ENCODE measurements around the gene SOX13. TPM values are rescaled to one million over a fixed set of nuclear protein-coding genes. Genes with fewer than 3 reads are reported as not detected.
A peak's percentile ranks its signal among the peaks of the same experiment; 100 is the strongest.

SOX13 gene
- total RNA-seq, 1 donor from 2014 or later = 41.0 TPM

DNA sequence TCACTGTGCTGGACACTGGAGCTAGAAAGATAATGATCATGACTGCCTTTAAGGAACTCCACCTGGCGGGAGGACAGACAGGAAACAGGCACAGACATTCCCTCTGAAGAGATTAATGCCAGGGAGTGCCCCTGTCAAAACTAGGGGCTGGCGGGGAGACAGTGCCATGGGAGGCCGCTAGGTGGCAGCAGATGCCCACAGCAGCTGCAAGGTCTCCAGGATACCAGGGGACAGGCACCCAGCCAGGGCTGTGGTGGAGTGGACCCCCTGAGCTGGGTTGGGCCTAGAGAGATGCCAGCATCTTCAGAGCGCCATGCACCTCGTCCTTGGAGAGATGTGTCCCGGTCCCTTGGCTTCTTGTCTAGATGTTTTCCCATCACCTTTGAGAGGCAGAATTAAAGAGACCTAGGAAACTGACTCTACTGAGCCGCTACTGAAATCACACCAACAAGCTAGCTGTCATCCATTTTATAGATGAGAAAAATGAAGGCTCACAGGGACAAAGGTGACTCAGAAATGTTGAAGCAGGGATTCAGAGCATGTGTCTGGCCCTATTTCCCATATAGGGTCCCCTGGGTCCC is 89.7 kb downstream of the SOX13 start:
- TF ChIP-seq POLR2AphosphoS5 (IDR thresholded peaks at IDR 0.05; ENCODE audit: insufficient read depth in 1 of 2, low read depth in 1 of 2) (peak; percentile 43 to 70), POLR2A (IDR thresholded peaks at IDR 0.05) (no peak)
- TF ChIP-seq, protein P1, sequence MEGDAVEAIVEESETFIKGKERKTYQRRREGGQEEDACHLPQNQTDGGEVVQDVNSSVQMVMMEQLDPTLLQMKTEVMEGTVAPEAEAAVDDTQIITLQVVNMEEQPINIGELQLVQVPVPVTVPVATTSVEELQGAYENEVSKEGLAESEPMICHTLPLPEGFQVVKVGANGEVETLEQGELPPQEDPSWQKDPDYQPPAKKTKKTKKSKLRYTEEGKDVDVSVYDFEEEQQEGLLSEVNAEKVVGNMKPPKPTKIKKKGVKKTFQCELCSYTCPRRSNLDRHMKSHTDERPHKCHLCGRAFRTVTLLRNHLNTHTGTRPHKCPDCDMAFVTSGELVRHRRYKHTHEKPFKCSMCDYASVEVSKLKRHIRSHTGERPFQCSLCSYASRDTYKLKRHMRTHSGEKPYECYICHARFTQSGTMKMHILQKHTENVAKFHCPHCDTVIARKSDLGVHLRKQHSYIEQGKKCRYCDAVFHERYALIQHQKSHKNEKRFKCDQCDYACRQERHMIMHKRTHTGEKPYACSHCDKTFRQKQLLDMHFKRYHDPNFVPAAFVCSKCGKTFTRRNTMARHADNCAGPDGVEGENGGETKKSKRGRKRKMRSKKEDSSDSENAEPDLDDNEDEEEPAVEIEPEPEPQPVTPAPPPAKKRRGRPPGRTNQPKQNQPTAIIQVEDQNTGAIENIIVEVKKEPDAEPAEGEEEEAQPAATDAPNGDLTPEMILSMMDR (IDR thresholded peaks at IDR 0.05) = peak; percentile 94 to 99 (median 97)
- Histone ChIP-seq H3K36me3 (no peaks in the 10 kb centered on the region), H3K4me1 (no peaks in the 10 kb centered on the region), H3K9me3 (no peaks in the 10 kb centered on the region), H3K27me3 (no peaks in the 10 kb centered on the region), H3K4me3 (no peak overlapping the region), H3K27ac (no peak overlapping the region)
- DNase-seq (ENCODE audit: extremely low spot score in 2 of 2) = no peak
- intact Hi-C loops (cut with DNase I) = loop anchor here (5.0 to 10.0 kb wide), 3 partner anchors 50 to 332 kb away; partner anchors contain the start of genes GOLT1A and PIK3C2B

DNA sequence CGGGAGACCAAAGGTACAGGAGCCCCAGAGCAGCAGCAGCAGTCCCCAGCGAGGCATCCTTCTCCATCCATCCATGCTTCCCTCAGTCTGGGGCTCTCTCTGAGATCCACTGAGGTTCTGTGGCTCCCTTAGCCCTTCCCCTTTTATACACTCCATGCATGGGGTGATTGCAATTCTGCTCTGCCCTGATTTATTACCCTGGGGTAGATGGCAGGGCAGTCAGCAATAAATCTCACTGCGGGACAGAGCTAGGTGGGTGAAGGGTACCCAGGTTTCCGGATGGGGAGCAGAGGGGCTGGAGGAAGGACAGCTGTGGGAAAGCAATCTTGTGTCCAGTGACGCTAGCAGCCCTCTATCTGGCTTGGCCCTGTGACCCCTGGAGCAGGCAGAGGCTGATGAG is 93.3 kb downstream of the SOX13 start, which contains the start of gene REN:
TSS of gene REN (minus strand) at position 119 of the 400 bp plus-strand sequence. CDS start at position 75, 44 bp downstream.
- Histone ChIP-seq H3K9me3 (peaks cover 6% of the 10 kb centered on the region), H3K4me1 (no peaks in the 10 kb centered on the region), H3K4me3 (no peak within 1 kb of the TSS), H3K27me3 (no peaks in the 10 kb centered on the region), H3K36me3 (no peaks in the 10 kb centered on the region), H3K27ac (no peak within 1 kb of the TSS)
- no peak for TF ChIP-seq POLR2A (IDR thresholded peaks at IDR 0.05)
- TF ChIP-seq, protein P1 (IDR thresholded peaks at IDR 0.05) = no peak
- no peak for TF ChIP-seq POLR2AphosphoS5 (IDR thresholded peaks at IDR 0.05; ENCODE audit: insufficient read depth in 1 of 2, low read depth in 1 of 2)
- no peak for DNase-seq (ENCODE audit: extremely low spot score in 2 of 2)
- intact Hi-C loops (cut with DNase I) = loop anchor here (10.0 kb wide), 1 partner anchor 329 kb away; the partner anchor contains the start of gene PIK3C2B

DNA sequence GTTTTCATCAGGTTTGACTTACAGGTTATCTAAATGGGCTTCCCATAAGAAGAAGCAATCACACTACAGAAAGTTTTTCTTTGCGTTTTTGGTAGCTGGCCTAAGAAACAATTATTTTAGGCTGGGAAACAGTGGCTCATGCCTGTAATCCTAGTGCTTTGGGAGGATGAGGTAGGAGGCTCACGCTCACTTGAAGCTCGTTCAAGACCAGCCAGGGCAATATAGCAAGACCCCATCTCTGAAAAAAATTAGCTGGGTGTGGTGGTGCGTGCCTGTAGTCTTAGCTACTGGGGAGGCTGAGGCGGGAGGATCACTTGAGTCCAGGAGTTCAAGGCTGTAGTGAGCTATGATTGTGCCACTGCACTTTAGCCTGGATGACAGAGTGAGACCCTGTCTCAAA is 94.8 kb downstream of the SOX13 start:
- peaks cover 6% of the 10 kb centered on the region for H3K9me3 ChIP-seq
- no peak overlapping the region for H3K27ac ChIP-seq
- H3K4me1 ChIP-seq = no peaks in the 10 kb centered on the region
- intact Hi-C loops (cut with DNase I) = loop anchor here (10.0 kb wide), 1 partner anchor 327 kb away; the partner anchor contains the start of gene PIK3C2B
- no peaks in the 10 kb centered on the region for H3K27me3 ChIP-seq
- no peak for DNase-seq (ENCODE audit: extremely low spot score in 2 of 2)
- no peak overlapping the region for H3K4me3 ChIP-seq
- no peak for TF ChIP-seq POLR2AphosphoS5 (IDR thresholded peaks at IDR 0.05; ENCODE audit: insufficient read depth in 1 of 2, low read depth in 1 of 2)
- TF ChIP-seq, protein P1 (IDR thresholded peaks at IDR 0.05) = no peak
- no peak for TF ChIP-seq POLR2A (IDR thresholded peaks at IDR 0.05)
- H3K36me3 ChIP-seq = no peaks in the 10 kb centered on the region

DNA sequence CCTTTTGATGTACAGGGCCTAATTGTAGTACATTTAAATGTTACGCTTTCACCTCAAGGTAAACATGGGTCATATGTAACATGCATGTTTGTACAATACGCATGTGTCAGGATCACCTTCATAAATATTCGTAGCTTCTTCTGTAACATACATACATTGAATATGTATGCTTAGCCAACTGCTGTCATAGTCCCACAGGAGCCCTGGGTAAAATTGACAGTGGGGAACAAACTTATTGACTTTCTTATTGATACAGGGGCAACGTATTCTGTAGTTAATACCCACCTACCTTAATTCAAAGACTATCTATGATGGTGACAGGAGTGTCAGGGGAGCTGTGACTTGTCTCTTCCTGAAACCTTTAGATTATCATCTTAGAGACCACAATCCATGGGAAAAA is 96.9 kb downstream of the SOX13 start:
- Histone ChIP-seq H3K36me3 (no peaks in the 10 kb centered on the region), H3K9me3 (peaks cover 6% of the 10 kb centered on the region), H3K4me3 (no peak overlapping the region), H3K27ac (no peak overlapping the region), H3K27me3 (no peaks in the 10 kb centered on the region), H3K4me1 (no peaks in the 10 kb centered on the region)
- intact Hi-C loops (cut with DNase I) = loop anchor here (10.0 kb wide), 1 partner anchor 325 kb away; the partner anchor contains the start of gene PIK3C2B
- TF ChIP-seq POLR2AphosphoS5 (IDR thresholded peaks at IDR 0.05; ENCODE audit: insufficient read depth in 1 of 2, low read depth in 1 of 2) (no peak), POLR2A (IDR thresholded peaks at IDR 0.05) (no peak)
- TF ChIP-seq, protein P1 (IDR thresholded peaks at IDR 0.05) = no peak
- DNase-seq (ENCODE audit: extremely low spot score in 2 of 2) = no peak

DNA sequence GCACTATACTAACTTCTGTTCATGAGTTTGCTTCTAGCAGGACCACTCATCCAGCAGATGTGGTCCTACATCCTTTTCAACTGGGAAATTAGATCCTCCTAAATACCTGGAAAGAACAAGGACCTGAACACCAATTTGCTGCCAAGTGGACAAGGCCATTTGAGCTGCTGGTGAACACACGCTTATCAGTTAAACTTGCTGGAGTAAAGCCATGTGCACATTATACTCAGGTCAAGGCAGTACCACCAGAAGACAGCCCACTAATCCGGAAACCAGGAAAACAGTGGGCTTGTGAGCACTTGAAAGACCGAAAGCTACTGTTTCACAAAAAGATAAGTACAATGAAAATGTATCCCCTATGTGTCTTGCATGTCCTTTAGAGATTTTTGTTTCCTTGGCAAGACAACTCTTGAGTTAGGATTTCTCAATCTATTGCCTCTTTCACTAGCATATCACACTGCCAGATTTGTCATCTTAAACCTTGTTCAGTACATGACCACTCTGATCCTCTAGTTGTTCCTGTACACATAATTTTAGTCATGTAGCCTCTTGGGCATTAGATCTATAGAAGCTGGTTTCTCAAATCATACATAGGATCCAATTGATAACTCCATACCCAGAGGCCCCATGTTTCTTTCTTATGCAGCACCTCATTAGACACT is 97.7 kb downstream of the SOX13 start:
- Histone ChIP-seq H3K4me3 (no peak overlapping the region), H3K9me3 (peaks cover 6% of the 10 kb centered on the region), H3K27me3 (no peaks in the 10 kb centered on the region), H3K27ac (no peak overlapping the region), H3K4me1 (no peaks in the 10 kb centered on the region), H3K36me3 (no peaks in the 10 kb centered on the region)
- DNase-seq (ENCODE audit: extremely low spot score in 2 of 2) = no peak
- TF ChIP-seq POLR2AphosphoS5 (IDR thresholded peaks at IDR 0.05; ENCODE audit: insufficient read depth in 1 of 2, low read depth in 1 of 2) = no peak
- TF ChIP-seq, protein P1 (IDR thresholded peaks at IDR 0.05) = no peak
- no peak for TF ChIP-seq POLR2A (IDR thresholded peaks at IDR 0.05)
- intact Hi-C loops (cut with DNase I) = no loop called here

All from vagina (tissue), 2 donors.